Endothelial cell (in vitro differentiated cells): ENCODE data around the gene LAPTM5. TPM values are rescaled to one million over a fixed set of nuclear protein-coding genes. Genes with fewer than 3 reads are reported as not detected.

ENCODE experiments used
- DNase-seq: peaks from one replicate; pipeline ENCODE4 v3.0.0; 2021; ENCODE audit warnings: low spot score
- H3K27ac Mint-ChIP-seq: one replicate; pipeline ENCODE4 v1.8.0; 2021; ENCODE audit warnings: mixed read lengths, inconsistent platforms; ENCODE audit not compliant: unreplicated experiment
- H3K27me3 Mint-ChIP-seq: one replicate; pipeline ENCODE4 v1.8.0; 2021; ENCODE audit warnings: mild to moderate bottlenecking, moderate library complexity, mixed read lengths, inconsistent platforms; ENCODE audit not compliant: unreplicated experiment
- H3K36me3 Mint-ChIP-seq: one replicate; pipeline ENCODE4 v1.8.0; 2021; ENCODE audit warnings: mild to moderate bottlenecking, low read depth, mixed read lengths, inconsistent platforms; ENCODE audit not compliant: unreplicated experiment
- H3K4me1 Mint-ChIP-seq: one replicate; pipeline ENCODE4 v1.8.0; 2021; ENCODE audit warnings: mild to moderate bottlenecking, mixed read lengths, inconsistent platforms; ENCODE audit not compliant: unreplicated experiment
- H3K4me3 Mint-ChIP-seq: one replicate; pipeline ENCODE4 v1.8.0; 2021; ENCODE audit warnings: mild to moderate bottlenecking, mixed read lengths, inconsistent platforms; ENCODE audit not compliant: unreplicated experiment
- H3K9me3 Mint-ChIP-seq: one replicate; pipeline ENCODE4 v1.8.0; 2021; ENCODE audit warnings: mixed read lengths, inconsistent platforms; ENCODE audit not compliant: unreplicated experiment
- total RNA-seq: library from RNA; stranded (reverse); fragmentation: NEBNext Ultra II Directional; extraction: Animal tissue kit (Norgen Biotek cat#: 25700); gene quantifications from one replicate; pipeline ENCODE4 v1.2.1, GENCODE V29; 2021; ENCODE audit not compliant: unreplicated experiment
- TF ChIP-seq, protein P1 (sequence below): fragments of 200-600 bp; sonication (generic); IDR thresholded peaks from one replicate; pipeline ENCODE4 v1.5.0; 2021; ENCODE audit warnings: antibody characterized with exemption; ENCODE audit not compliant: unreplicated experiment

Gene LAPTM5
- total RNA-seq, 1 donor from 2014 or later, result 80.5 TPM

DNA sequence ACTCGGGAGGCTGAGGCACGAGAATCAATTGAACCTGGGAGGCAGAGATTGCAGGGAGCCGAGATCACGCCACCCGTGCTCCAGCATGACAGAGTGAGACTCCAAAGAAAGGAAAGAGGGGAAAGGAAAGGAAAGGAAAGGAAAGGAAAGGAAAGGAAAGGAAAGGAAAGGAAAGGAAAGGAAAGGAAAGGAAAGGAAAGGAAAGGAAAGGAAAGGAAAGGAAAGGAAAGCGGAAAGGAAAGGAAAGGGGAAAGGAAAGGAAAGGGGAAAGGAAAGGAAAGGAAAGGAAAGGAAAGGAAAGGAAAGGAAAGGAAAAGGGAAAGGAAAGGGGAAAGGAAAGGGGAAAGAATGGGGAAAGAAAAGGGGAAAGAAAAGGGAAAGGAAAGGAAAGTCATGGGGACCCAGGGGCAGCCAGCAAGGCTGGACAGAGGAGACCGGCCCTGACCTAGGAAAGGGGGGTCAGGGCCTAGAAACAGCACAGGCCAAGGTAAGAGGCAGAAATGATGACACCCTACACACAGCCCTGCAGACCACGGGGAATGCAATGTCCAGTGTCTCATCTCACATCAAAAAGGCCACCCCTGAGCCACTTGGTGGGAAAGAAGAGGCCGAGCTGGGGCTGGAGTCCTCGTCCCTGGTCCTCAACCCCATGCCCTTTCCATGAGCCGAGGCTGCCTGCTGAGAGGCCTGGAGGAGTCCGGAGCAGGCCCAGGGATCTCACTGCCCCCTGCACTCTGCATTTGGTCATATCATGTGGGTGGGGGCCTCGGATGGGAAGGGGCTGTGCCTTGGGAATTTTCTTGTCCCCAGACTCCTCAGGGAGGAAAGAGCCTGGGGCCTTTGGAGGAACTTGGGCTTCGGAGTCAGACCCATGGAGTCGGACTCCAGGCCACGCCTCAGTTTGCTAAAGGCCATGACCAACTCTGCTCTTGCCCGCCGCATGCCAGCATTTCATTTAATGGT, 18.8 kb upstream of the LAPTM5 start:
- DNase-seq, result no peak
- Mint-ChIP-seq H3K4me1 (peaks cover 18% of the 10 kb centered on the region), H3K4me3 (no peak overlapping the region), H3K36me3 (no peaks in the 10 kb centered on the region), H3K27me3 (peaks cover 1% of the 10 kb centered on the region), H3K27ac (peak overlapping the region; percentile 61), H3K9me3 (no peaks in the 10 kb centered on the region)
- TF ChIP-seq, protein P1, sequence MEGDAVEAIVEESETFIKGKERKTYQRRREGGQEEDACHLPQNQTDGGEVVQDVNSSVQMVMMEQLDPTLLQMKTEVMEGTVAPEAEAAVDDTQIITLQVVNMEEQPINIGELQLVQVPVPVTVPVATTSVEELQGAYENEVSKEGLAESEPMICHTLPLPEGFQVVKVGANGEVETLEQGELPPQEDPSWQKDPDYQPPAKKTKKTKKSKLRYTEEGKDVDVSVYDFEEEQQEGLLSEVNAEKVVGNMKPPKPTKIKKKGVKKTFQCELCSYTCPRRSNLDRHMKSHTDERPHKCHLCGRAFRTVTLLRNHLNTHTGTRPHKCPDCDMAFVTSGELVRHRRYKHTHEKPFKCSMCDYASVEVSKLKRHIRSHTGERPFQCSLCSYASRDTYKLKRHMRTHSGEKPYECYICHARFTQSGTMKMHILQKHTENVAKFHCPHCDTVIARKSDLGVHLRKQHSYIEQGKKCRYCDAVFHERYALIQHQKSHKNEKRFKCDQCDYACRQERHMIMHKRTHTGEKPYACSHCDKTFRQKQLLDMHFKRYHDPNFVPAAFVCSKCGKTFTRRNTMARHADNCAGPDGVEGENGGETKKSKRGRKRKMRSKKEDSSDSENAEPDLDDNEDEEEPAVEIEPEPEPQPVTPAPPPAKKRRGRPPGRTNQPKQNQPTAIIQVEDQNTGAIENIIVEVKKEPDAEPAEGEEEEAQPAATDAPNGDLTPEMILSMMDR, result no peak

DNA sequence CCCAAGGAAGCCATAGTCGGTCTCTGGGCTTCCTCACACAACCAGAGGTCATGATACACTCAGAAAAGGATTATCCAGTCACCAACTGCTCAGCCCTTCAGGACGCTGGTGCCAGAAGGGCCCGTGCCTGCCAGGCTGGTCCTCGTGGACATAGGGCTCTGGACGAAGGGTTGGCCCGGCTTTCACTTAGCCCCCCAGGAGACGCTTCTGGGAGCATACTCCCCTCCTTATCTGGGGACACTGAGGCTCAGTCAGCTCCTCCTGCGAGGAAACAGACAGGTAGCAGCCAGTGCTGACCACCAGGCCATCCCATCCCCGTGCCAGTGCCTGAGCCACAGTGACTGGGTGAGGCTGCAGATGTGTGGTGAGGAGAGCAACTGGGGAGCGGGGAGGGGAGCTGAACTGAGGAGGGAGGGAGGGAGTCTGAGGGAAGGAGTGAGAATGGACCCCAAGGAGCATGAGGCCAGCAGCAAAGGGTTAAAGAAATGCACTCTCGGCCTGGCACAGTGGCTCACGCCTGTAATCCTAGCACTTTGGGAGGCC, 17.9 kb upstream of the LAPTM5 start:
- Mint-ChIP-seq H3K27ac (no peak overlapping the region), H3K4me1 (peaks cover 18% of the 10 kb centered on the region), H3K27me3 (peaks cover 4% of the 10 kb centered on the region), H3K9me3 (no peaks in the 10 kb centered on the region), H3K4me3 (no peak overlapping the region), H3K36me3 (no peaks in the 10 kb centered on the region)
- no peak for DNase-seq
- TF ChIP-seq, protein P1, result no peak

DNA sequence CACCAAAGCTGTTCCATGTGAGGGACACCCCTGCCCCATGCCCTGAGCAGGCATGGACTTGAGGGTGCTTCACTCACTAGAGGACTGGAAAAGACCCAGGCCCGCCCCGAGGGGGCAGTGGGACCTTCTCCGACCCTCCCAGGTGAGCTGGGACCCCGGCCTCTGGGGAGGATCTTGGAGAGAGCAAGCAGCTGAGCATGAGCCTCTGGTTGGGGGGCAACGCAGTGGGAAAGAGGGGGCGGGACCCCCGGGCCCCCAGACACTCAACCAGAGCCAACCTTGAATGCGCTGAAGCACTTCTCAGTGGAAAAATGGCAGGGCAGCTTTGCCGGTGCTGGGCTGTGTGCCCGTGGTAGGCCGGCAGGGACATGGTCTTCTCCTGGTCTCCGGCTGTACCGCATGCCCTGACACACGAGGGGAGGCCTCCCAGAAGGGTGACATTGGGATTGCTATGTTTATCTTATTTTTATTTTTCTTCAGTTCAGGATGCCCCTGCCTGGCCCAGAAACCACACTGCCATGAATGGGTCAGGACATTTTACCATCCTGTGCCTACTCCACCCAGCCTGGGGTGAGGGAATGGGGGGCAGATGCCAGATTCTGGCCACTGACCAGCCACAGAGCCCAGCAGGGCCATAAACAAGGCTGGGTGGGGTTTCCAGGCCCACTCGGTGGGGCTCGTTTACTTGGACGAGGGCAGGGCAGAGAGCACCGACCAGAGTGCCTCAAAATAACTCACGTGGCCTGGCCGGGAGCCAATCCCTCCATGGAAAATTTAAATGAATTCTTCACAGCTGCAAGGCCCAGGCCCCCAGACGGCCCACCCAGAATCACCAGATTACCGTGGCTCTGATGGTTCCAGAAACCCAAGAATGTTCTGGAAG, 17.2 kb upstream of the LAPTM5 start:
- H3K36me3 Mint-ChIP-seq, result no peaks in the 10 kb centered on the region
- TF ChIP-seq, protein P1, result no peak
- no peak for DNase-seq
- no peaks in the 10 kb centered on the region for H3K9me3 Mint-ChIP-seq
- H3K27me3 Mint-ChIP-seq, result peaks cover 5% of the 10 kb centered on the region
- peaks cover 18% of the 10 kb centered on the region for H3K4me1 Mint-ChIP-seq
- H3K4me3 Mint-ChIP-seq, result no peak overlapping the region
- H3K27ac Mint-ChIP-seq, result no peak overlapping the region

DNA sequence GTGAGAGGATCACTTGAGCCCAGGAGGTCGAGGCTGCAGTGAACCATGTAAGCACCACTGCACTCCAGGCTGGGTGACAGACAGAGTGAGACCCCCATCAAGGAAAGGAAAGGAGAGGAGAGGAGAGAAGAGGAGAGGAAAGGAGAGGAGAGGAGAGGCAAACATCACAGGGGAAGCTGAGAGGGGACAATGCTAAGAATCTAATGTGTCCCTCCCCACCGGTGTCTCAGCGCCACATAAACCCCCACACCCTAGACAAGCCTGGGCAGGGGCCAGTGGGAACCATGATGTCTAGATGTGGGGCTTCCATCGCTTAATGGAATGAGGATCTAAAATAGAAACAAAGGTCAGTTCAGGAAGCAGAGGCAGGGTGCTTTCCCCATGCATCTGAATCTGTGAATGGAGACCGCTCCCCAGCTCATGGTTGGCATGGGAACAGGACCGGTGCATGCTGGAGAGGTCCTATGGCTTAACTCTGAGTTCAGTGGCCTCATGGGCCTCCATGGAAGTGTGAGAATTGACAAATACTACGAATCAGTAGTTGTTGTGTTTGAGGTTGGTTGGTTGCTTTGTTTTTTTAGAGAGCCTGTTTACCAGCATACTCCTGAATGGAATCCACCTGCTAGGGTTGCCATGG, 16.3 kb upstream of the LAPTM5 start:
- peaks cover 22% of the 10 kb centered on the region for H3K4me1 Mint-ChIP-seq
- TF ChIP-seq, protein P1, result no peak
- H3K9me3 Mint-ChIP-seq, result no peaks in the 10 kb centered on the region
- peaks cover 6% of the 10 kb centered on the region for H3K27me3 Mint-ChIP-seq
- H3K4me3 Mint-ChIP-seq, result no peak overlapping the region
- H3K27ac Mint-ChIP-seq, result no peak overlapping the region
- no peak for DNase-seq
- no peaks in the 10 kb centered on the region for H3K36me3 Mint-ChIP-seq
